Left lung (tissue), 10 donors: Measurements from ENCODE around the gene TADA2A. TPM values are rescaled to one million over a fixed set of nuclear protein-coding genes. Genes with fewer than 3 reads are reported as not detected.
"Not testable (repeated sequence)": the region's sequence is repeated elsewhere in the genome, so short reads cannot be mapped to it uniquely, and the experiment has no call there.

Experiments
- ATAC-seq: fragments of 200-7000 bp; cut with Tn5 transposase; one replicate; pipeline ENCODE4 v1.9.1; 2020; ENCODE audit warnings: moderate library complexity
- DNase-seq, 4 donors: peaks; one replicate each; pipeline ENCODE4 v3.0.0-alpha.2; 2013 to 2020
- H3K27ac ChIP-seq, 2 donors: fragments of 200-600 bp; sonication (generic) in 1 of 2; one replicate each; pipeline versions ENCODE4 v1.5.0 to v1.8.0; 2020 to 2021
- H3K27me3 ChIP-seq, 2 donors: fragments of 200-600 bp; sonication (generic) in 1 of 2; one replicate each; pipeline versions ENCODE4 v1.5.0 to v1.8.0; 2020 to 2021
- H3K36me3 ChIP-seq, 2 donors: fragments of 200-600 bp; sonication (generic) in 1 of 2; one replicate each; pipeline versions ENCODE4 v1.5.0 to v1.8.0; 2020 to 2021
- H3K4me1 ChIP-seq, 2 donors: fragments of 200-600 bp; one replicate each; pipeline ENCODE4 v1.8.0; 2021
- H3K4me3 ChIP-seq, 2 donors: fragments of 200-600 bp; sonication (generic) in 1 of 2; one replicate each; pipeline versions ENCODE4 v1.5.0 to v1.8.0; 2020 to 2021; ENCODE audit warnings: mild to moderate bottlenecking in 1 of 2
- H3K9me3 ChIP-seq, 2 donors: fragments of 200-600 bp; sonication (generic) in 1 of 2; one replicate each; pipeline versions ENCODE4 v1.5.0 to v1.8.0; 2020 to 2021
- intact Hi-C, 2 donors: fragments of 100-400 bp; cut with DNase I; formaldehyde crosslinking; loops; one replicate each; pipeline versions ENCODE4 v1.11.2 to v1.14.2; 2022
- polyA plus RNA-seq, 6 donors: library from polyadenylated mRNA; unstranded; fragments of 120-200 nt; gene quantifications; one replicate each; pipeline ENCODE4 v1.2.1, GENCODE V29; 2013; ENCODE audit not compliant: insufficient read length in 6 of 6
- total RNA-seq, 2 donors: library from RNA; stranded (reverse); fragmentation: NEBNext Ultra II Directional; extraction: Animal tissue kit (Norgen Biotek cat#: 25700); gene quantifications; one replicate each; pipeline ENCODE4 v1.2.1, GENCODE V29; 2021
- TF ChIP-seq, protein P1 (sequence below), 2 donors: fragments of 200-600 bp; sonication (generic) in 1 of 2; IDR thresholded peaks; one replicate each; pipeline versions ENCODE4 v1.5.0 to v1.8.0; 2021; ENCODE audit warnings: antibody characterized with exemption in 2 of 2
- donor health status: DM: no; HTN: yes; CAD: no.
- donor health status: DM: no; HTN: no; CAD: no.

TADA2A gene
- total and polyA plus RNA-seq, 8 donors: 16.3 to 34.7 (median 28.4) TPM

- ATAC-seq: peak; percentile 25
These were observed 100.0 kb downstream of the TADA2A start for GRCh38 chr17:37506678-37507077.

DNA sequence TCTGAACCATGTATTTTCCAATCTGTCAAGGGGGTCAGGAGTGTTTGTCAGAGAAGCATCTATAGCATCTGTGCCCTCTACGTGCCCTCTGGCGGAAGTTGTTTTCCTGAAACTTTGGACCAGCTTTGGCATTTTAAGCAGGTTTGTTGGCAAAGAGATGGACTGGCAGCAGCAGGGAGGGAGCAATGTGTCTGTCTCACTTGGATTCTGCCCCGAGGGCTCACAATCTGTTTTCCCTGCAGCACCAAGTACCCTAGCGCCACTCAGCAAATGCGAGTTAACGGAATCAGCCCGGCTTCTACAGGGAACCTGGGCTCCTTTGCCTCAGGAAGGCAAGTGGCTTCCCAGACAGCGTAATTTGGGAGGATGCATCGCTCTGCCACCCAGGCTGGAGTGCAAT is 100.4 kb downstream of the TADA2A start:
- Histone ChIP-seq H3K9me3 (no peaks in the 10 kb centered on the region), H3K36me3 (peaks cover 0 to 2% of the 10 kb centered on the region in 2 donors), H3K4me3 (no peak overlapping the region), H3K27ac (no peak overlapping the region), H3K27me3 (no peaks in the 10 kb centered on the region), H3K4me1 (no peaks in the 10 kb centered on the region)
- DNase-seq: no peak
- no peak for ATAC-seq
- intact Hi-C loops: no loop called here
- TF ChIP-seq, protein P1, sequence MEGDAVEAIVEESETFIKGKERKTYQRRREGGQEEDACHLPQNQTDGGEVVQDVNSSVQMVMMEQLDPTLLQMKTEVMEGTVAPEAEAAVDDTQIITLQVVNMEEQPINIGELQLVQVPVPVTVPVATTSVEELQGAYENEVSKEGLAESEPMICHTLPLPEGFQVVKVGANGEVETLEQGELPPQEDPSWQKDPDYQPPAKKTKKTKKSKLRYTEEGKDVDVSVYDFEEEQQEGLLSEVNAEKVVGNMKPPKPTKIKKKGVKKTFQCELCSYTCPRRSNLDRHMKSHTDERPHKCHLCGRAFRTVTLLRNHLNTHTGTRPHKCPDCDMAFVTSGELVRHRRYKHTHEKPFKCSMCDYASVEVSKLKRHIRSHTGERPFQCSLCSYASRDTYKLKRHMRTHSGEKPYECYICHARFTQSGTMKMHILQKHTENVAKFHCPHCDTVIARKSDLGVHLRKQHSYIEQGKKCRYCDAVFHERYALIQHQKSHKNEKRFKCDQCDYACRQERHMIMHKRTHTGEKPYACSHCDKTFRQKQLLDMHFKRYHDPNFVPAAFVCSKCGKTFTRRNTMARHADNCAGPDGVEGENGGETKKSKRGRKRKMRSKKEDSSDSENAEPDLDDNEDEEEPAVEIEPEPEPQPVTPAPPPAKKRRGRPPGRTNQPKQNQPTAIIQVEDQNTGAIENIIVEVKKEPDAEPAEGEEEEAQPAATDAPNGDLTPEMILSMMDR (IDR thresholded peaks at IDR 0.05): no peak

More at GRCh38 chr17:37506678-37507077, 100.0 kb downstream of the TADA2A start:
- no peak overlapping the region for H3K4me3 ChIP-seq
- H3K36me3 ChIP-seq: no peaks in the 10 kb centered on the region
- intact Hi-C loops: no loop called here
- peak in 1 of 4 donors; percentile 10 for DNase-seq
- H3K27me3 ChIP-seq: no peaks in the 10 kb centered on the region
- H3K9me3 ChIP-seq: no peaks in the 10 kb centered on the region
- no peaks in the 10 kb centered on the region for H3K4me1 ChIP-seq
- TF ChIP-seq, protein P1 (IDR thresholded peaks at IDR 0.05): peak in 1 of 2 donors; percentile 29
- H3K27ac ChIP-seq: no peak overlapping the region

DNA sequence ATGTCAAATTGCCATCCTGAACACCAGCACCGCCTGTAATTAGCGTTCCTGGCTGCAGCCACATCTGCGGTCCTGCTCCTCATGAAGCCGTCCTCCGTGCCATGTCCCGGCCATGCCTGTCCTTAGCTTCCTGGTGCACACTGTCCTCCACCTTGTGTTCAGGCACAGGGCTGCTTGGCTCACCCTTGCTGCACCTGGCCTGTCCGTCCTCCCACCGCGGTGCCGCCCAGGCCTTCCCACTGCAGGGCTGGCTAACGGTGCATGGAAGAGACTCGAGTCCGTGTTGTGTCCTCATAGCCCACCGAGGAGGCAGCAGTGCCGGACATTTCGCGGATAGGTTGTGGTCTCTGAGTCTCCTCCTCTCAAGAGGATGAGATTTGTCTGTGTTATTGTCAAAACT is 103.4 kb downstream of the TADA2A start:
- no peaks in the 10 kb centered on the region for H3K4me1 ChIP-seq
- intact Hi-C loops: no loop called here
- H3K27ac ChIP-seq: no peak overlapping the region
- DNase-seq: no peak
- H3K4me3 ChIP-seq: no peak overlapping the region
- H3K27me3 ChIP-seq: no peaks in the 10 kb centered on the region
- H3K9me3 ChIP-seq: no peaks in the 10 kb centered on the region
- ATAC-seq: no peak
- TF ChIP-seq, protein P1 (IDR thresholded peaks at IDR 0.05): no peak
- peaks cover 0 to 32% of the 10 kb centered on the region in 2 donors for H3K36me3 ChIP-seq

- H3K4me3 ChIP-seq, H3K4me1 ChIP-seq, ATAC-seq, H3K27me3 ChIP-seq, H3K27ac ChIP-seq, H3K9me3 ChIP-seq, DNase-seq, intact Hi-C loops: not testable (repeated sequence)
- H3K36me3 ChIP-seq: peaks cover 0 to 44% of the 10 kb centered on the region in 2 donors
These were observed 105.0 kb downstream of the TADA2A start for GRCh38 chr17:37511642-37512041.

DNA sequence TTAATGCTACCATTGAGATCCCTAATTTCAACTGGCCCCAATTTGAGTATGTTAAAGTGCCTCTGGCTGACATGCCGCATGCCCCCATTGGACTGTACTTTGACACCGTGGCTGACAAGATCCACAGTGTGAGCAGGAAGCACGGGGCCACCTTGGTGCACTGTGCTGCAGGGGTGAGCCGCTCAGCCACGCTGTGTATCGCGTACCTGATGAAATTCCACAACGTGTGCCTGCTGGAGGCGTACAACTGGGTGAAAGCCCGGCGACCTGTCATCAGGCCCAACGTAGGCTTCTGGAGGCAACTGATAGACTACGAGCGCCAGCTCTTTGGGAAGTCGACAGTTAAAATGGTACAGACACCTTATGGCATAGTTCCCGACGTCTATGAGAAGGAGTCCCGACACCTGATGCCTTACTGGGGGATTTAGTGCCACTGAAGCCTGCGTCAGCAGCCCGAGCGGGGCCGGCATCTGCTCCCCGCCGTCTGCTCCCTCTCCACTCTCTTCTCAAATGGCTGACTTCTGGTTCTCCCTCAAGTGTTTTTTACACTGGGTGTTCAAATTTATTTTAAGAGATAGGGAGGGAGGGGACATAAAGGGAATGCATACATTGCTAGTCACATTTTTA is 105.9 kb downstream of the TADA2A start:
- intact Hi-C loops: no loop called here
- ATAC-seq: no peak
- H3K27me3 ChIP-seq: no peaks in the 10 kb centered on the region
- no peak overlapping the region for H3K27ac ChIP-seq
- H3K4me3 ChIP-seq: no peak overlapping the region
- no peaks in the 10 kb centered on the region for H3K9me3 ChIP-seq
- H3K4me1 ChIP-seq: no peaks in the 10 kb centered on the region
- peaks cover 0 to 53% of the 10 kb centered on the region in 2 donors for H3K36me3 ChIP-seq
- DNase-seq: no peak
- TF ChIP-seq, protein P1 (IDR thresholded peaks at IDR 0.05): no peak

DNA sequence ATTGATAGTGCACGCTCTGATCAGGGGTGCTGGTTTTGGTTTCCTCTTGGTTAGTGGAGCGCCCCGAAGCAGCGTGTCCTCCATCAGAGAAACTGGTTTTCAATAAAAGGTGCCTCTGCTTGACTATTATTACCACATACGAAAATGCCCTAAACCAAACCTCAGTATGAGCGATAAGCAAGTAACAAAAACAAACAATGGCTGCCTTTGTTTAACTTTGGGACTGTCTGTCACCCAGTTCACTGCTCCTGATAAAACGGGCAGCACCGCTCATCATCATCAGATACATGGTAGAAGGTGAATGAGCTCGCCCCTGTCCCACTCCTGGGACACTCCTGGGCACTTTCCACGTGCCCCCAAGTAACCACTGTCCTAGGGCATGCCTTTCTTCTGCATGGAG is 107.0 kb downstream of the TADA2A start:
- no peaks in the 10 kb centered on the region for H3K4me1 ChIP-seq
- intact Hi-C loops: no loop called here
- TF ChIP-seq, protein P1 (IDR thresholded peaks at IDR 0.05): no peak
- DNase-seq: no peak
- no peak overlapping the region for H3K27ac ChIP-seq
- H3K36me3 ChIP-seq: peaks cover 0 to 65% of the 10 kb centered on the region in 2 donors
- no peaks in the 10 kb centered on the region for H3K9me3 ChIP-seq
- no peak for ATAC-seq
- no peak overlapping the region for H3K4me3 ChIP-seq
- H3K27me3 ChIP-seq: no peaks in the 10 kb centered on the region
